ENCODE data around the gene INHBB. TPM values are rescaled to one million over a fixed set of nuclear protein-coding genes. Genes with fewer than 3 reads are reported as not detected.

The INHBB gene
- total RNA-seq, 4 donors from 2014 or later = 0.31 to 8.4 (median 3.4) TPM

DNA sequence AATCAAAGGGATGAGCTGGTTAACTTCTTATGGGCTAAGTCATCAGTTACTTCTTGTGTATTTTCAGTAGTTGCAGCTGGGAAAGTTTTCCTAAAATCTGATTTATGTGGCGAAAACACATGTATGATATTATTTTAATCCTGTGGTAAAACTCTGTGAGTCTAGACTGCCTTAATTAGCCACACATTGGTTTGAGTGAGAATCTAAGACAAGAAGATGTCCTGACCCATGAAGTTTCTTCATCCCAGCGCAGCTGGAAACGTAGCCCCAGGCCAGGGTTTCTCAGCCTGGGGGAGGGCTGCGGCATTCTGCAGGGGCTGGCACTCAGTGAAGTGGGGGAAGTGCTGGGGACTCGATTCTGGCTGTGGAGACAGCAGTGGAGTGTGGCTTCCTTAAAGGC lies 44.7 kb upstream of the INHBB start:
- Histone ChIP-seq H3K36me3 (peaks cover 0 to 78% of the 10 kb centered on the region in 2 donors), H3K27me3 (no peaks in the 10 kb centered on the region), H3K4me3 (no peak overlapping the region), H3K9me3 (no peaks in the 10 kb centered on the region), H3K4me1 (no peaks in the 10 kb centered on the region), H3K27ac (no peak overlapping the region)
- no peak for ATAC-seq
- 95 to 100% methylated on average over 1 to 5 of the region's 5 CpGs for WGBS, 2 donors (ENCODE audit: low coverage in 1 of 2)
- no peak for TF ChIP-seq POLR2AphosphoS5 (IDR thresholded peaks at IDR 0.05)
- no peak for TF ChIP-seq POLR2A (IDR thresholded peaks at IDR 0.05)
- no peak for TF ChIP-seq EP300 (IDR thresholded peaks at IDR 0.05)
- TF ChIP-seq, protein P1, sequence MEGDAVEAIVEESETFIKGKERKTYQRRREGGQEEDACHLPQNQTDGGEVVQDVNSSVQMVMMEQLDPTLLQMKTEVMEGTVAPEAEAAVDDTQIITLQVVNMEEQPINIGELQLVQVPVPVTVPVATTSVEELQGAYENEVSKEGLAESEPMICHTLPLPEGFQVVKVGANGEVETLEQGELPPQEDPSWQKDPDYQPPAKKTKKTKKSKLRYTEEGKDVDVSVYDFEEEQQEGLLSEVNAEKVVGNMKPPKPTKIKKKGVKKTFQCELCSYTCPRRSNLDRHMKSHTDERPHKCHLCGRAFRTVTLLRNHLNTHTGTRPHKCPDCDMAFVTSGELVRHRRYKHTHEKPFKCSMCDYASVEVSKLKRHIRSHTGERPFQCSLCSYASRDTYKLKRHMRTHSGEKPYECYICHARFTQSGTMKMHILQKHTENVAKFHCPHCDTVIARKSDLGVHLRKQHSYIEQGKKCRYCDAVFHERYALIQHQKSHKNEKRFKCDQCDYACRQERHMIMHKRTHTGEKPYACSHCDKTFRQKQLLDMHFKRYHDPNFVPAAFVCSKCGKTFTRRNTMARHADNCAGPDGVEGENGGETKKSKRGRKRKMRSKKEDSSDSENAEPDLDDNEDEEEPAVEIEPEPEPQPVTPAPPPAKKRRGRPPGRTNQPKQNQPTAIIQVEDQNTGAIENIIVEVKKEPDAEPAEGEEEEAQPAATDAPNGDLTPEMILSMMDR (IDR thresholded peaks at IDR 0.05) = no peak

DNA sequence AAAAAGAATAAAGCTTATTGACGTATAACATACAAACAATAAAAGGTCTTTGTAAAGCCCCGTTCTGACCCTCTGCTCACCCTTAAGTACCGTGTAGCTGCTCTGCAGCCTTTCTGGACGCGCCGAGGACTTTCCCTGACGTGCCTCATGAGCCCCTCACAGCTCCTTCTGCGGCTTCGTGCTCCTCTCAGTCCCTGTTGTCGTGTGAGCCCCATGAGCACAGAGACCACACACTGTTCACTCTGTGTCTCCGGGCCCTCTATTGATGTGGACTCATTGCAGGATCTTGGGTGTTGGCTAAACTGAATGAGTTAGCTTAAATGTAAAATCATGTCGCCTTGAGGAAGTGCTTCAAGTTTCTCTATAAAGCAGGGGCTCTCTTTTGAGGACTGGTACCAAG lies 43.6 kb upstream of the INHBB start:
- no peak for ATAC-seq
- Histone ChIP-seq H3K4me3 (no peak overlapping the region), H3K36me3 (peaks cover 0 to 68% of the 10 kb centered on the region in 2 donors), H3K27ac (no peak overlapping the region), H3K4me1 (no peaks in the 10 kb centered on the region), H3K9me3 (no peaks in the 10 kb centered on the region), H3K27me3 (no peaks in the 10 kb centered on the region)
- 90 to 98% methylated on average over 10 to 12 of the region's 12 CpGs for WGBS, 2 donors (ENCODE audit: low coverage in 1 of 2)
- TF ChIP-seq, protein P1 (IDR thresholded peaks at IDR 0.05) = no peak

DNA sequence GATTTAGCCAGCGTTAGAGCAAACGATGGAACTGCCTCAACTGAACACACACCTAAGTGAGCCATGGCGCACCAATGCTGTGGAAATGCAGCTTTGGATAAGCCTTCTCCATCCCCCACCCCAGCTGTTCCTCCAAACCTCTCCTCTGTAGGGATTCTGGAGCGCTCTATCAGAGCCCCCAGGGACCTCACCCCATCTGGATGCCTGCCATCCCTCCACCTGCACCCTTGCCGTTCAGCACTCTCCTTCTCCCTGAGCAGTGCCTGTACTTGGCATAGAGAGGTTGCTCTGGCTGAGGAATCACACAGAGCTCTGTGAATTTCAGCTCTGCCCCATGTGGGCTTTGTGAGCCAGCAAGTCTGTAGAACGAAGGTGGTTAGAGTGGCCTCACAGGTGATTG lies 42.8 kb upstream of the INHBB start:
- Histone ChIP-seq H3K4me1 (no peaks in the 10 kb centered on the region), H3K27ac (no peak overlapping the region), H3K27me3 (no peaks in the 10 kb centered on the region), H3K4me3 (no peak overlapping the region), H3K36me3 (peaks cover 0 to 59% of the 10 kb centered on the region in 2 donors), H3K9me3 (no peaks in the 10 kb centered on the region)
- 70 to 89% methylated on average over 2 to 6 of the region's 6 CpGs for WGBS, 2 donors (ENCODE audit: low coverage in 1 of 2)
- TF ChIP-seq, protein P1 (IDR thresholded peaks at IDR 0.05) = no peak
- TF ChIP-seq POLR2A (IDR thresholded peaks at IDR 0.05) = no peak
- TF ChIP-seq EP300 (IDR thresholded peaks at IDR 0.05) = no peak
- no peak for TF ChIP-seq POLR2AphosphoS5 (IDR thresholded peaks at IDR 0.05)
- no peak for ATAC-seq

DNA sequence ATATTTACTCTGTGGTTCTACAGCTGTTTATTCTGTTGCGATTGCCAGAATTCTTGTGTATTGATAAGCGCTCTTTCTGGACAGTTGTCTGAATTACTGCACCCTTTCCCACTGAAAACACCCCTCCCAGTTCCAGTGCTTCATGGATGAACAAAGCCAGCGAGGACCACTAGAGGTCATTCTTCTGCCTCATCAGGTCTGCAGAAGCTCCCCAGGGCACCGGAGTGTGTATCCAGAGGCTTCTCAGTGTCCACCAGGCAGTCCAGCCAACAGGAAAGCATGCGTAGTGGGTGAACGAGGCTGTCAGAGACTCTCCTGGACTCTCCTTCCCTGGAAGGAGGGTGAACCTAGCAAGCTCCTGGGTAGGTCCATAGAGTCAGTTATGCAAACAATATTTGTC lies 40.6 kb upstream of the INHBB start:
- no peak for ATAC-seq
- Histone ChIP-seq H3K27ac (no peak overlapping the region), H3K27me3 (no peaks in the 10 kb centered on the region), H3K4me1 (no peaks in the 10 kb centered on the region), H3K36me3 (peaks cover 0 to 39% of the 10 kb centered on the region in 2 donors), H3K4me3 (no peak overlapping the region), H3K9me3 (no peaks in the 10 kb centered on the region)
- no peak for TF ChIP-seq POLR2A (IDR thresholded peaks at IDR 0.05)
- WGBS, 2 donors (ENCODE audit: low coverage in 1 of 2) = 79 to 100% methylated on average over 2 to 4 of the region's 6 CpGs

DNA sequence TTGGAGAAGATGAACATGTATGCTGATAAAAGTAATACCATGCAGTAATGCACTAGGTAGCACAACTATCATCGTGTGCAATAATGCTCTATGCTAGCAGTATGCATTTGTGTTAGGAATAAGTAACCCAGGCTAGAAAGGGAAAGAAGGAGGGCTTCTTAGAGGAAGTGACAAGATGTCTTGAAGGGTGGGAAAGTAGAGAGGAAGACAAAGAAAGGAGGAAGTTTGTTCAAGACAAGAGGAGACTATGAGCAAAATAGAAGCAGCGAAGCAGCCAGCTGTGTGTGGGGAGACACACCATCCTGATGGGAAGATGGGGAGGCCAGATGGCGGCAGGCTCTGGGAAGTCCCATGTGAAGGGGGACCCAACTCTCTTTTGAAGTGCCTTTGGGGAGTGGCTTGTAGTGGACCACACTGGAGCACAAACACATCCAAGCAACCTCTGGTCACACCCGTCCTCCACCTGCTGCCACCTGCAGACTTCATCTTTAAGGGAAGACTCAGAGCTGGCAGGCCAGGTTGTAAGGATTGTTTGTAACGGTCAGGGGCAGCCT lies 39.9 kb upstream of the INHBB start:
- WGBS, 2 donors (ENCODE audit: low coverage in 1 of 2) = 87 to 92% methylated on average over 3 of the region's 5 CpGs

More for the DNA sequence above, 39.9 kb upstream of the INHBB start:
- no peak overlapping the region for H3K4me3 ChIP-seq
- TF ChIP-seq EP300 (IDR thresholded peaks at IDR 0.05) (no peak), POLR2A (IDR thresholded peaks at IDR 0.05) (no peak), POLR2AphosphoS5 (IDR thresholded peaks at IDR 0.05) (no peak)
- TF ChIP-seq, protein P1 (IDR thresholded peaks at IDR 0.05) = no peak
- H3K9me3 ChIP-seq = no peaks in the 10 kb centered on the region
- no peak for ATAC-seq
- H3K27me3 ChIP-seq = no peaks in the 10 kb centered on the region
- H3K27ac ChIP-seq = no peak overlapping the region
- no peaks in the 10 kb centered on the region for H3K4me1 ChIP-seq
- peaks cover 0 to 34% of the 10 kb centered on the region in 2 donors for H3K36me3 ChIP-seq
